Activated CD8-positive, alpha-beta T cell treated with anti-CD3 and anti-CD28 coated beads for 36 hours (primary cell): ENCODE data around the gene ANKFN1. TPM values are rescaled to one million over a fixed set of nuclear protein-coding genes. Genes with fewer than 3 reads are reported as not detected.

Experiments used
- ATAC-seq: fragments of 200-7000 bp; cut with Tn5 transposase; one replicate; pipeline ENCODE4 v1.10.0; 2021; ENCODE audit warnings: mild to moderate bottlenecking, moderate library complexity
- CTCF ChIA-PET: fragments of 350-600 bp; sonication (Branson Sonifier 250); formaldehyde crosslinking; loops from one replicate; lab custom pipeline; 2021; ENCODE audit warnings: antibody characterized with exemption; lab: Charles Lee
- POLR2A ChIA-PET: fragments of 350-600 bp; sonication (Branson Sonifier 250); formaldehyde crosslinking; loops from one replicate; lab custom pipeline; 2021; ENCODE audit warnings: antibody characterized with exemption; lab: Charles Lee
- DNase-seq: peaks from one replicate; pipeline ENCODE4 v3.0.0-alpha.2; 2020
- H3K27ac Mint-ChIP-seq: one replicate; pipeline ENCODE4 v1.8.0; 2021; ENCODE audit warnings: mild to moderate bottlenecking, mixed read lengths
- H3K27me3 Mint-ChIP-seq: one replicate; pipeline ENCODE4 v1.8.0; 2021; ENCODE audit warnings: mixed read lengths
- H3K36me3 Mint-ChIP-seq: one replicate; pipeline ENCODE4 v1.8.0; 2021; ENCODE audit warnings: low read depth, mixed read lengths
- H3K4me1 Mint-ChIP-seq: one replicate; pipeline ENCODE4 v1.8.0; 2021; ENCODE audit warnings: low read depth, mixed read lengths
- H3K4me3 Mint-ChIP-seq: one replicate; pipeline ENCODE4 v1.8.0; 2021; ENCODE audit warnings: mild to moderate bottlenecking, moderate library complexity, mixed read lengths
- H3K9me3 Mint-ChIP-seq: one replicate; pipeline ENCODE4 v1.8.0; 2021; ENCODE audit warnings: mixed read lengths
- CTCF ChIP-seq: fragments of 200-600 bp; IDR thresholded peaks from one replicate; pipeline ENCODE4 v1.8.0; 2022; ENCODE audit warnings: antibody characterized with exemption, mild to moderate bottlenecking
- intact Hi-C: fragments of 100-400 bp; cut with micrococcal nuclease; formaldehyde crosslinking; loops from one replicate; pipeline ENCODE4 v1.10.0; 2022
- total RNA-seq, 2 experiments: library from RNA; stranded (reverse); gene quantifications; one replicate each; pipeline ENCODE4 v1.2.3, GENCODE V29; 2021

ANKFN1 gene
- total RNA-seq, 2 experiments from 2014 or later, result not detected

GRCh38 chr17:56441308-56441707 lies 288.0 kb downstream of the ANKFN1 start:
- intact Hi-C loops, result no loop called here
- DNase-seq (no peak), ATAC-seq (no peak)
- Mint-ChIP-seq H3K27ac (no peak overlapping the region), H3K4me1 (no peaks in the 10 kb centered on the region), H3K36me3 (no peaks in the 10 kb centered on the region), H3K9me3 (no peaks in the 10 kb centered on the region), H3K27me3 (peaks cover 8% of the 10 kb centered on the region), H3K4me3 (no peak overlapping the region)
- no peak for TF ChIP-seq CTCF
- ChIA-PET POLR2A (no interaction called here), CTCF (no interaction called here)

GRCh38 chr17:56445692-56446411 lies 292.6 kb downstream of the ANKFN1 start:
- CTCF ChIA-PET, result no interaction called here
- no peak for TF ChIP-seq CTCF
- DNase-seq (no peak), ATAC-seq (no peak)
- no peak overlapping the region for H3K4me3 Mint-ChIP-seq
- H3K27me3 Mint-ChIP-seq, result no peaks in the 10 kb centered on the region
- POLR2A ChIA-PET, result no interaction called here
- no peak overlapping the region for H3K27ac Mint-ChIP-seq
- no peaks in the 10 kb centered on the region for H3K36me3 Mint-ChIP-seq
- H3K4me1 Mint-ChIP-seq, result no peaks in the 10 kb centered on the region
- intact Hi-C loops, result no loop called here
- H3K9me3 Mint-ChIP-seq, result no peaks in the 10 kb centered on the region

- POLR2A ChIA-PET, result no interaction called here
- no peak for DNase-seq
- ATAC-seq, result no peak
- no peak overlapping the region for H3K27ac Mint-ChIP-seq
- CTCF ChIA-PET, result no interaction called here
- no peaks in the 10 kb centered on the region for H3K9me3 Mint-ChIP-seq
- intact Hi-C loops, result no loop called here
- H3K36me3 Mint-ChIP-seq, result no peaks in the 10 kb centered on the region
- TF ChIP-seq CTCF, result no peak
- H3K4me3 Mint-ChIP-seq, result no peak overlapping the region
- H3K4me1 Mint-ChIP-seq, result no peaks in the 10 kb centered on the region
- H3K27me3 Mint-ChIP-seq, result no peaks in the 10 kb centered on the region
Observed at GRCh38 chr17:56447171-56447570, 293.9 kb downstream of the ANKFN1 start.

GRCh38 chr17:56448371-56448770 lies 295.1 kb downstream of the ANKFN1 start:
- no peaks in the 10 kb centered on the region for H3K9me3 Mint-ChIP-seq
- intact Hi-C loops, result no loop called here
- TF ChIP-seq CTCF, result no peak
- no peak for ATAC-seq
- CTCF ChIA-PET, result no interaction called here
- POLR2A ChIA-PET, result no interaction called here
- H3K27ac Mint-ChIP-seq, result no peak overlapping the region
- H3K27me3 Mint-ChIP-seq, result peaks cover 1% of the 10 kb centered on the region
- no peaks in the 10 kb centered on the region for H3K4me1 Mint-ChIP-seq
- H3K36me3 Mint-ChIP-seq, result no peaks in the 10 kb centered on the region
- no peak overlapping the region for H3K4me3 Mint-ChIP-seq
- no peak for DNase-seq

GRCh38 chr17:56449176-56449575 lies 295.9 kb downstream of the ANKFN1 start:
- no peak for DNase-seq
- Mint-ChIP-seq H3K27me3 (peaks cover 3% of the 10 kb centered on the region), H3K36me3 (no peaks in the 10 kb centered on the region), H3K4me1 (no peaks in the 10 kb centered on the region), H3K9me3 (no peaks in the 10 kb centered on the region), H3K4me3 (no peak overlapping the region), H3K27ac (no peak overlapping the region)
- intact Hi-C loops, result no loop called here
- ATAC-seq, result no peak
- no peak for TF ChIP-seq CTCF
- ChIA-PET POLR2A (no interaction called here), CTCF (no interaction called here)
